MCF 10A (cell line): ENCODE data around the gene PPM1N. TPM values are rescaled to one million over a fixed set of nuclear protein-coding genes. Genes with fewer than 3 reads are reported as not detected.

Experiments
- BruUV-seq: library from RNA; stranded (reverse); fragments of 400-500 nt; replicated peaks from 2 replicates; lab custom pipeline; 2021; lab: Mats Ljungman, UMichigan
- CTCF ChIA-PET: fragments of 300-600 bp; sonication (Branson Sonifier 250); formaldehyde crosslinking; extraction: SDS; loops from one replicate; lab custom pipeline; 2021; ENCODE audit warnings: antibody characterized with exemption, inconsistent platforms; lab: Yijun Ruan, JAX
- POLR2A ChIA-PET: fragments of 300-600, 350-650 bp; sonication (Branson Sonifier 250); formaldehyde crosslinking; extraction: SDS; loops from one replicate; lab custom pipeline; 2020; ENCODE audit warnings: antibody characterized with exemption, inconsistent platforms; lab: Yijun Ruan, JAX
- DNase-seq: peaks from one replicate; pipeline ENCODE4 v3.0.0-alpha.2; 2018; ENCODE audit not compliant: unreplicated experiment
- H3K27ac Mint-ChIP-seq: one replicate; pipeline ENCODE4 v1.8.0; 2022; ENCODE audit warnings: mild to moderate bottlenecking, low read depth, mixed read lengths; ENCODE audit not compliant: unreplicated experiment
- H3K27me3 Mint-ChIP-seq: one replicate; pipeline ENCODE4 v1.8.0; 2022; ENCODE audit warnings: mixed read lengths; ENCODE audit not compliant: insufficient read depth, unreplicated experiment
- H3K36me3 Mint-ChIP-seq: one replicate; pipeline ENCODE4 v1.8.0; 2022; ENCODE audit warnings: mild to moderate bottlenecking, moderate library complexity, mixed read lengths; ENCODE audit not compliant: insufficient read depth, unreplicated experiment
- H3K4me1 Mint-ChIP-seq: one replicate; pipeline ENCODE4 v1.8.0; 2022; ENCODE audit warnings: mixed read lengths; ENCODE audit not compliant: insufficient read depth, unreplicated experiment
- H3K4me3 Mint-ChIP-seq: one replicate; pipeline ENCODE4 v1.8.0; 2022; ENCODE audit warnings: mild to moderate bottlenecking, moderate library complexity, mixed read lengths; ENCODE audit not compliant: unreplicated experiment
- H3K9me3 Mint-ChIP-seq: one replicate; pipeline ENCODE4 v1.8.0; 2022; ENCODE audit warnings: mixed read lengths; ENCODE audit not compliant: unreplicated experiment
- intact Hi-C: fragments of 100-400 bp; cut with micrococcal nuclease; formaldehyde crosslinking; loops from 2 replicates; pipeline ENCODE4 v1.14.1; 2022
- total RNA-seq: library from RNA; stranded (reverse); gene quantifications from 2 replicates; pipeline ENCODE4 v1.2.3, GENCODE V29; 2022
- TF ChIP-seq, protein P1 (sequence below): fragments of 200-600 bp; IDR thresholded peaks from one replicate; pipeline ENCODE4 v1.8.0; 2022; ENCODE audit warnings: antibody characterized with exemption, mild to moderate bottlenecking; ENCODE audit not compliant: unreplicated experiment

PPM1N gene
- total RNA-seq, 1 experiment from 2014 or later: 0.33 TPM

DNA sequence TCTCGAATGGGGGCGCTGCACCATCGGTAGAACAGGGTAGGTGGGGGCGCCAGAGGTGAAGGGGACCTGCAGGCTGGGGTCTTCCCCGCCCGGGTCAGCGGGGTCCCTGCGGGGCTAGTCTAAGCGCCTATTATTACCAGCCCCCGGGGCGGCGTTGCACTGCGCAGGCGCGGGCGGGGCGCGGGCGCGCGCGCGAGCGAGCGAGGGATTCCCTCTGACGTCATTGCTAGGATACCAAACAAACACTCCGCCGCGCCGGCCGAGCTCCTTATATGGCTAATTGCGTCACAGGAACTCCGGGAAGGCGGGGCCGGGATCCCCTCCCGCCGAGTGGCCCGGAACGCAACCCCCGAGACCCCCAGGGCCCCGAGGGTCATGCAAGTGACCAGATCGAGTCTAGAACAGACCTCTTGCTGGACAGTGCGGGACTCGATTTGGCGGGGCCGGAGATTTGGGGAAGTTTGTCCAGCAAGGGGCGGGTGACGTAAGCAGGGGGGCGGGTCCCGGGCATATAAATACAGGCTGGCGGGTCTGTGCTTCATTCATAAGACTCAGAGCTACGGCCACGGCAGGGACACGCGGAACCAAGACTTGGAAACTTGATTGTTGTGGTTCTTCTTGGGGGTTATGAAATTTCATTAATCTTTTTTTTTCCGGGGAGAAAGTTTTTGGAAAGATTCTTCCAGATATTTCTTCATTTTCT, 30.6 kb upstream of the PPM1N start, which contains the start of gene FOSB:
Gene FOSB, plus strand, starts transcription at position 541 of the 703 bp plus-strand sequence. CDS start 591 bp downstream, outside the sequence.
- ChIA-PET CTCF (interaction anchor here (1.0 to 4.9 kb wide), 11 partner anchors 9 to 173 kb away, joined by 4 to 36 read pairs (median 6); partner anchors contain the start of gene PPP1R13L), POLR2A (interaction anchor here (0.6 to 6.5 kb wide), 18 partner anchors 9 to 1762 kb away, joined by 3 to 148 read pairs (median 4); partner anchors contain the start of genes BLOC1S3, EML2, PPP1R13L and TRAPPC6A)
- peaks cover 54% of the 10 kb centered on the region for H3K36me3 Mint-ChIP-seq
- no TSS peak for BruUV-seq
- intact Hi-C loops: loop anchor here (1.0 to 2.0 kb wide), 2 partner anchors 17 to 24 kb away; no protein-coding TSS in a partner anchor
- peak within 1 kb of the TSS; percentile 97 for H3K27ac Mint-ChIP-seq
- TF ChIP-seq, protein P1, sequence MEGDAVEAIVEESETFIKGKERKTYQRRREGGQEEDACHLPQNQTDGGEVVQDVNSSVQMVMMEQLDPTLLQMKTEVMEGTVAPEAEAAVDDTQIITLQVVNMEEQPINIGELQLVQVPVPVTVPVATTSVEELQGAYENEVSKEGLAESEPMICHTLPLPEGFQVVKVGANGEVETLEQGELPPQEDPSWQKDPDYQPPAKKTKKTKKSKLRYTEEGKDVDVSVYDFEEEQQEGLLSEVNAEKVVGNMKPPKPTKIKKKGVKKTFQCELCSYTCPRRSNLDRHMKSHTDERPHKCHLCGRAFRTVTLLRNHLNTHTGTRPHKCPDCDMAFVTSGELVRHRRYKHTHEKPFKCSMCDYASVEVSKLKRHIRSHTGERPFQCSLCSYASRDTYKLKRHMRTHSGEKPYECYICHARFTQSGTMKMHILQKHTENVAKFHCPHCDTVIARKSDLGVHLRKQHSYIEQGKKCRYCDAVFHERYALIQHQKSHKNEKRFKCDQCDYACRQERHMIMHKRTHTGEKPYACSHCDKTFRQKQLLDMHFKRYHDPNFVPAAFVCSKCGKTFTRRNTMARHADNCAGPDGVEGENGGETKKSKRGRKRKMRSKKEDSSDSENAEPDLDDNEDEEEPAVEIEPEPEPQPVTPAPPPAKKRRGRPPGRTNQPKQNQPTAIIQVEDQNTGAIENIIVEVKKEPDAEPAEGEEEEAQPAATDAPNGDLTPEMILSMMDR: no peak
- H3K4me1 Mint-ChIP-seq: no peaks in the 10 kb centered on the region
- no peaks in the 10 kb centered on the region for H3K9me3 Mint-ChIP-seq
- H3K4me3 Mint-ChIP-seq: peak within 1 kb of the TSS; percentile 82
- no peaks in the 10 kb centered on the region for H3K27me3 Mint-ChIP-seq
- DNase-seq: peak; percentile 97

DNA sequence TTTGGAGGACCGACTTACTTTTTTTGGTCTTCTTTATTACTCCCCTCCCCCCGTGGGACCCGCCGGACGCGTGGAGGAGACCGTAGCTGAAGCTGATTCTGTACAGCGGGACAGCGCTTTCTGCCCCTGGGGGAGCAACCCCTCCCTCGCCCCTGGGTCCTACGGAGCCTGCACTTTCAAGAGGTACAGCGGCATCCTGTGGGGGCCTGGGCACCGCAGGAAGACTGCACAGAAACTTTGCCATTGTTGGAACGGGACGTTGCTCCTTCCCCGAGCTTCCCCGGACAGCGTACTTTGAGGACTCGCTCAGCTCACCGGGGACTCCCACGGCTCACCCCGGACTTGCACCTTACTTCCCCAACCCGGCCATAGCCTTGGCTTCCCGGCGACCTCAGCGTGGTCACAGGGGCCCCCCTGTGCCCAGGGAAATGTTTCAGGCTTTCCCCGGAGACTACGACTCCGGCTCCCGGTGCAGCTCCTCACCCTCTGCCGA, 30.0 kb upstream of the PPM1N start:
- Mint-ChIP-seq H3K27me3 (no peaks in the 10 kb centered on the region), H3K27ac (peak overlapping the region; percentile 97), H3K4me3 (peak overlapping the region; percentile 82), H3K9me3 (no peaks in the 10 kb centered on the region), H3K4me1 (no peaks in the 10 kb centered on the region), H3K36me3 (peaks cover 59% of the 10 kb centered on the region)
- ChIA-PET CTCF (interaction anchor here (1.0 to 4.9 kb wide), 10 partner anchors 10 to 173 kb away, joined by 3 to 36 read pairs (median 8); partner anchors contain the start of gene PPP1R13L), POLR2A (interaction anchor here (0.7 to 6.5 kb wide), 18 partner anchors 10 to 1761 kb away, joined by 3 to 148 read pairs (median 5); partner anchors contain the start of genes EML2 and PPP1R13L)
- intact Hi-C loops: loop anchor here (2.0 kb wide), 1 partner anchor 17 kb away; no protein-coding TSS in a partner anchor
- TSS peak; percentile 71 for BruUV-seq
- peak; percentile 47 for DNase-seq
- TF ChIP-seq, protein P1: no peak

DNA sequence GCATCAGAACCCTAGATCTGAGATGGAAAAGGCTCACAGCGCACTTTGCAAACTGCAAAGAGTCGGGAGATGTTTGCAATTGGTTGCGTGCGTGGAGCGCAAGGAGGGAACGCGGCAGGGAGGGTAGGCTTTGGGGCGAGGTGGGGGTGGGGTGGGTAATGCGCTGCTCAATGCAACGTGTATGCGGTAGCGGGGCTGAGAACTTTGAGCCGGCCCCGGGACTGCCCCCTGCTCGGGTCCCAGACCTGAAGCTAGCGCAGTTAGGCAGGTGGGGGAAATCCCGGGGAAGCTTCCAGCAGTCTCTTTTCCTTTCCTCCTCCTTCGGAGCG, 29.5 kb upstream of the PPM1N start:
- DNase-seq: no peak
- TSS peak; percentile 93 for BruUV-seq
- H3K4me3 Mint-ChIP-seq: peak overlapping the region; percentile 82
- intact Hi-C loops: loop anchor here (1.0 to 2.0 kb wide), 2 partner anchors 10 to 18 kb away; no protein-coding TSS in a partner anchor
- no peaks in the 10 kb centered on the region for H3K27me3 Mint-ChIP-seq
- no peaks in the 10 kb centered on the region for H3K9me3 Mint-ChIP-seq
- peaks cover 64% of the 10 kb centered on the region for H3K36me3 Mint-ChIP-seq
- TF ChIP-seq, protein P1: no peak
- ChIA-PET CTCF (interaction anchor here (0.6 to 4.9 kb wide), 11 partner anchors 9 to 118 kb away, joined by 3 to 36 read pairs (median 5); partner anchors contain the start of gene PPP1R13L), POLR2A (interaction anchor here (0.6 to 6.5 kb wide), 22 partner anchors 9 to 578 kb away, joined by 3 to 148 read pairs (median 7); partner anchors contain the start of genes ERCC1, PPP1R13L, QPCTL and SIX5)
- no peaks in the 10 kb centered on the region for H3K4me1 Mint-ChIP-seq
- peak overlapping the region; percentile 97 for H3K27ac Mint-ChIP-seq
